RWPE2 (cell line): ENCODE measurements around the gene MUC20.

Experiments
- ATAC-seq: fragments of 200-7000 bp; cut with Tn5 transposase; 3 replicates; pipeline ENCODE4 v1.9.1; 2021; ENCODE audit warnings: low read depth
- DNase-seq: peaks from one replicate; pipeline ENCODE4 v3.0.0-alpha.2; 2020; ENCODE audit warnings: low spot score
- H3K27ac ChIP-seq: fragments of 450-650 bp; 2 replicates; pipeline ENCODE4 v1.5.1; 2017; ENCODE audit warnings: mild to moderate bottlenecking; ENCODE audit not compliant: poor library complexity, severe bottlenecking
- H3K27me3 ChIP-seq: fragments of 250-450 bp; sonication (Bioruptor Pico); 2 replicates; pipeline ENCODE4 v1.5.1; 2021; ENCODE audit warnings: mild to moderate bottlenecking, moderate library complexity; ENCODE audit not compliant: insufficient read depth, poor library complexity, severe bottlenecking
- H3K36me3 ChIP-seq: fragments of 250-450 bp; sonication (Bioruptor Pico); 2 replicates; pipeline ENCODE4 v1.5.1; 2020; ENCODE audit warnings: low read depth, mild to moderate bottlenecking, moderate library complexity
- H3K4me1 ChIP-seq: fragments of 250-450 bp; sonication (Bioruptor Pico); 2 replicates; pipeline ENCODE4 v1.5.1; 2021; ENCODE audit warnings: mild to moderate bottlenecking, moderate library complexity; ENCODE audit not compliant: insufficient read depth, poor library complexity, severe bottlenecking
- H3K4me3 ChIP-seq: fragments of 250-450 bp; sonication (Bioruptor Pico); 2 replicates; pipeline ENCODE4 v1.5.1; 2021; ENCODE audit warnings: mild to moderate bottlenecking, moderate library complexity; ENCODE audit not compliant: severe bottlenecking
- H3K9me3 ChIP-seq: fragments of 250-450 bp; sonication (Bioruptor Pico); 2 replicates; pipeline ENCODE4 v1.5.1; 2021; ENCODE audit warnings: mild to moderate bottlenecking, moderate library complexity; ENCODE audit not compliant: severe bottlenecking
- TF ChIP-seq, protein P1 (sequence below): fragments of 450-650 bp; IDR thresholded peaks from one replicate; pipeline ENCODE4 v1.5.1; 2017; ENCODE audit warnings: mild to moderate bottlenecking, moderate library complexity; ENCODE audit not compliant: poor library complexity, severe bottlenecking

MUC20 gene

DNA sequence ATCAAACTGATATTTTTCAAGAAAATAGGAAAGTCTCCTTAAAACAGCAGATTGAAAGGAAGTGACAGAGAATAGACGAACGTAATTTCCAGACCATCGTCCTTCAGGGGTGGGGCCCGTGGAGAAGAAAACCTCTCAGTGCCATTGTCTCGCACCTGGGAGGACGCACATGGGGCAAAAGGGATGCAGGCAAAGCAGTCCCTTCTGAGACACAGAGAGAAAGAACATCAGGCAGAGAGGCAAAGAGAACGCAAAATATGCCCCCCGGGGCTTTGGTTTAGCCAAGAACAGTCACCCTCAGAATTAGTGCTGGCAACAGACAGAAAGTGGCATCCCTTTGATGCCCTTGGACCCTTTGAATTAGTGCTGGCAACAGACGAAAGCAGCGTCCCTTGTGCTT lies 37.0 kb downstream of the MUC20 start:
- DNase-seq: no peak
- Histone ChIP-seq H3K27ac (no peak overlapping the region), H3K4me3 (no peak overlapping the region), H3K36me3 (no peaks in the 10 kb centered on the region), H3K27me3 (peaks cover 31% of the 10 kb centered on the region), H3K4me1 (no peaks in the 10 kb centered on the region), H3K9me3 (no peaks in the 10 kb centered on the region)
- TF ChIP-seq, protein P1, sequence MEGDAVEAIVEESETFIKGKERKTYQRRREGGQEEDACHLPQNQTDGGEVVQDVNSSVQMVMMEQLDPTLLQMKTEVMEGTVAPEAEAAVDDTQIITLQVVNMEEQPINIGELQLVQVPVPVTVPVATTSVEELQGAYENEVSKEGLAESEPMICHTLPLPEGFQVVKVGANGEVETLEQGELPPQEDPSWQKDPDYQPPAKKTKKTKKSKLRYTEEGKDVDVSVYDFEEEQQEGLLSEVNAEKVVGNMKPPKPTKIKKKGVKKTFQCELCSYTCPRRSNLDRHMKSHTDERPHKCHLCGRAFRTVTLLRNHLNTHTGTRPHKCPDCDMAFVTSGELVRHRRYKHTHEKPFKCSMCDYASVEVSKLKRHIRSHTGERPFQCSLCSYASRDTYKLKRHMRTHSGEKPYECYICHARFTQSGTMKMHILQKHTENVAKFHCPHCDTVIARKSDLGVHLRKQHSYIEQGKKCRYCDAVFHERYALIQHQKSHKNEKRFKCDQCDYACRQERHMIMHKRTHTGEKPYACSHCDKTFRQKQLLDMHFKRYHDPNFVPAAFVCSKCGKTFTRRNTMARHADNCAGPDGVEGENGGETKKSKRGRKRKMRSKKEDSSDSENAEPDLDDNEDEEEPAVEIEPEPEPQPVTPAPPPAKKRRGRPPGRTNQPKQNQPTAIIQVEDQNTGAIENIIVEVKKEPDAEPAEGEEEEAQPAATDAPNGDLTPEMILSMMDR: no peak
- ATAC-seq: no peak

DNA sequence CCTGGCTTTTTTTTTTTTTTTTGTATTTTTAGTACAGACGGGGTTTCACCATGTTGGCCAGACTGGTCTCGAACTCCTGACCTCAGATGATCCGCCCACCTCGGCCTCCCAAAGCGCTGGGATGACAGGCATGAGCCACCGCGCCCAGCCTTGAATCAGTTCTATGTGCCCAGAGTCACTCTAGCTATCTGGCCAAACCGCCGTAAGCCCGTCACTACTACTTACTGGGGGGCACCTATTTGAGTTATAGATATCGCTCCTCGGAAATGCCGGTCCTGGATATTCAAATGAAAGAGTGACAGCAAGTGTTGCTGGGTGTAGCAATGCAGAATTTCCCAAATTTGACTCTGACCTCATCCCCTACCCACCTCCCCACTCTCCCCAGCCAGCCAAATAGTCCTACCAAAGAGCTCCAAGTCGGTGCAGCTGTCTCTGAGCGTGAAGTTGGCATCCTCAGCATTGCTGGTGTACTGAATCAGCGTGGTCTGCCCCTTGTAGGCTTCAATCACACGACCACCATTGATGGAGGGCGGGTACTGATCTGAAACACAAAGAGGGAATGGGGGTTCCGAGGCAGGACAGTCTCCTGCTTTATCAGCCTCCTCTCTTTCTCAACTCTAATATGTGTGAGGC lies 38.1 kb downstream of the MUC20 start:
- no peak overlapping the region for H3K4me3 ChIP-seq
- DNase-seq (no peak), ATAC-seq (no peak)
- H3K9me3 ChIP-seq: no peaks in the 10 kb centered on the region
- no peaks in the 10 kb centered on the region for H3K4me1 ChIP-seq
- H3K27ac ChIP-seq: no peak overlapping the region
- TF ChIP-seq, protein P1: no peak
- peaks cover 31% of the 10 kb centered on the region for H3K27me3 ChIP-seq
- no peaks in the 10 kb centered on the region for H3K36me3 ChIP-seq

DNA sequence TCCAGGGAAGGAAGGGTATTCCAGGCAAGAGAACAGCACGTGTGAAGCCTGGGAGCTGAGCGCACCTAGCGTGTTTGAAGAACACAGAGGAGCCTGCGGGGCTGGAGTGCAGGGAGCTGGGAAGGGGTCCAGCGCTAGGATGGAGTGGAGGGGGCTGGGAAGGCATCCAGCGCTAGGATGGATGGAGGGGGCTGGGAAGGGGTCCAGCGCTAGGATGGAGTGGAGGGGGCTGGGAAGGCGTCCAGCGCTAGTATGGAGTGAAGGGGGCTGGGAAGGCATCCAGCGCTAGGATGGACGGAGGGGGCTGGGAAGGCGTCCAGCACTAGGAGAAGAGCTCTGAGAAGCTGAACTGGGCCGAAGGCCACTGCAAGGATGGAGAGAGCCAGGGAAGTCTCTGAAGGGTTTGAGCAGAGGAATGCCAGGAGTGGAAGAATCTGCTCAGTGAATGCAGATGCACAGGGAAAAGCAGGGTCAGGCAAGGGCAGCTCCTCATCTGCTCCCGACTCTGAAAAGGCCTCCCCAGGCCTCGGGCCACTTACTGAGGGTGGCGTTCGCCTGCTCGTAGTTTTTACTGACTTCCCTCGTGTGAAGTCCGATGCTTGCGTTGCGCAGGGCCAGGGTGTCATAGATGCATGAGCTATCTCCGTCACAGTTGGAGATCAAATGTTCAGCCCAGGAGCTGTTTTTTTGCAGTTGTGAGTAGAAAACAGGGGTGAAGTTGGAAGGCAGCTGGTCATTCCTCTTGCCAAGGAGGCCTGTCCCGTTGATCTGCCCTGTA lies 39.8 kb downstream of the MUC20 start:
- Histone ChIP-seq H3K36me3 (no peaks in the 10 kb centered on the region), H3K4me3 (no peak overlapping the region), H3K4me1 (no peaks in the 10 kb centered on the region), H3K27me3 (peaks cover 31% of the 10 kb centered on the region), H3K9me3 (no peaks in the 10 kb centered on the region), H3K27ac (no peak overlapping the region)
- ATAC-seq (no peak), DNase-seq (no peak)
- TF ChIP-seq, protein P1: no peak

DNA sequence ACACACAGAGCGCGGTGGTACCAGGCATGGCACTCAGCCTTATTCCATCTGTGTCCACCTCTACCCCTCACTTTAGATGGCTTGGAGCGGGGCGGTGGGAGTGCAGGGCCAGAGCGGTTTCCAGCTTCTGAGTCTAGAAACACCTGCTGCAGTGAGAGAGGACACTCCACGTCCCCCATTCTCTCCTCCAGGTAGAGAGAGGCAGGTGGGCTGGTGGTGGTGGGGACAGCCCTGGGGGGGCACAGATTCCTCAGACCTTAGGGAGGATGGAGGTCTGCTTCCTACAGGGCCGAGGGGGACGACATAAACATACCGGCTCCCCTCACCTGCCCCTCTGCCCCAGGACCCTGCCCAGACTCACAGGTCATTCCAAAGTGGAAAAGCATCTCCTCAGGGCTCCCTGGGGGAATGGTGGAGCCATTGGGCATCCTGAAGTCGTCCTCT lies 40.4 kb downstream of the MUC20 start:
- H3K4me3 ChIP-seq: no peak overlapping the region
- no peak for ATAC-seq
- no peaks in the 10 kb centered on the region for H3K36me3 ChIP-seq
- no peaks in the 10 kb centered on the region for H3K4me1 ChIP-seq
- no peak overlapping the region for H3K27ac ChIP-seq
- no peaks in the 10 kb centered on the region for H3K9me3 ChIP-seq
- DNase-seq: no peak
- TF ChIP-seq, protein P1: no peak
- peaks cover 31% of the 10 kb centered on the region for H3K27me3 ChIP-seq
